IPS-NIHi7 (cell line): ENCODE results near the gene BEAN1.
A peak's percentile ranks its signal among the peaks of the same experiment; 100 is the strongest.

Experiments used
- DNase-seq: peaks from one replicate; pipeline ENCODE4 v3.0.0; 2012; ENCODE audit warnings: mixed read lengths; ENCODE audit errors: extremely low spot score

BEAN1 gene

DNA sequence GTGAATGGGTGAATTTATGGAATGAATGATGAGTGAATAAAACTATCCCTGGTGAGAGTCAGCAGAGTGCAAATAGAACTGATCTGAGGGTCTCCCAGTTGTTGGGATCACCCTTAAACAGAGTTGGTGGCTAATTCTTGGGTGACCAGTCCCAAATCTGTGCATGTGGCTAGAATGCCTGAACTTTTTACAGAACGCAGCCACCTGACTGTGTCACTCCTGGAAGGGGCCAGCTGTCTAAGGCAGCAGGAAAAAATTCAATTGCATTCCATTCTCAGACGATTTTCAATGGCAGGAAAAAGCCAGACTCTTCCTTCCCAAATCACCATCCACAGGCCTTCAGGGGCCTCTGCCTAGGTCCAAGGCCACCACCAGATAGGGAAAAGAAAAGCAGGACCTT, 43.5 kb downstream of the BEAN1 start:
- DNase-seq, result no peak

DNA sequence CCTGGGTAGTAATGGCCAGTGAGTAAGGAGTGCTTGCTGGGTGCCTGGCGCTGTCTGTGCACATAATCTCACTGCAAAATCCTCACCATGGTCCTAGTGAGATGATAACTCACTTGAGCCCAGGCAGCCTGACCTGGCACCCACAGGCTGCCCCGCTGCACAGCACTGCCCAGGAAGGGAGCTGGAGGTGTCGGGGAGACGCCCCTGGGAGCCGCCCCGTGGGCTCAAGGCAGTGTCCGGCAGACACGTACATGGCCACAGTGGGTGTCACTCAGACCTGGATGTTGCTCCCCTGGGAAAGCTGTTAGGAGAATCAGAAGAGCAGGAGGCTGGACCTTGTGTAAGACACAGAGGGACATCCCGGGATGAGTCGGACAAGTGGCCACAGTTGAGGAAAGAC, 44.2 kb downstream of the BEAN1 start:
- no peak for DNase-seq

GRCh38 chr16:66471716-66472393, 44.8 kb downstream of the BEAN1 start:
- no peak for DNase-seq

DNA sequence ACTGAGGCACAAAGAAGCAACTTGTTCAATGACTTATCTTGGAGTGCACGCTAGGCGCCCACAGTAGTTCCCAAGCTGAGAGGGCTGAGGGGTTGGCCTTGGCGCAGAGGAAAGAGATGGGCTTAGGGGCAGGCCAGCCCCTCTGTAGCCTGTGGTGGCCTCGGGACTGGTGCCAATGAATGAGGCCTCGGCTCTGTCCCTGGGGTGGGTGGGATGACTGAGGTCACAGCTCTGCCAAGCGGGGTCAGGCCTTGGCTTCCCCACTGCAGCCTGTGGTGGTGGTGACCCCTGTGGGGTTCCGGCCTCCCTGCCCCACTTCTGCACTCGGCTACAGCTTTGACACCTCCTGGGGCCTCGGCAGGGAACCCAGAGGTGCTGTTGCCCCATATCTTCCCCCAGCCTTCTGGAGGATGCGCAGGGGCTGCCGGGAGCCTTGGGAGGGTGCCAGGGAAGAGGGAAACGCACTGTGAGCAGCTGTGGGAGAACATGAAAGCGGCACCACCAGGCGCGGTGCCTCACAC, 46.0 kb downstream of the BEAN1 start:
- DNase-seq, result no peak

DNA sequence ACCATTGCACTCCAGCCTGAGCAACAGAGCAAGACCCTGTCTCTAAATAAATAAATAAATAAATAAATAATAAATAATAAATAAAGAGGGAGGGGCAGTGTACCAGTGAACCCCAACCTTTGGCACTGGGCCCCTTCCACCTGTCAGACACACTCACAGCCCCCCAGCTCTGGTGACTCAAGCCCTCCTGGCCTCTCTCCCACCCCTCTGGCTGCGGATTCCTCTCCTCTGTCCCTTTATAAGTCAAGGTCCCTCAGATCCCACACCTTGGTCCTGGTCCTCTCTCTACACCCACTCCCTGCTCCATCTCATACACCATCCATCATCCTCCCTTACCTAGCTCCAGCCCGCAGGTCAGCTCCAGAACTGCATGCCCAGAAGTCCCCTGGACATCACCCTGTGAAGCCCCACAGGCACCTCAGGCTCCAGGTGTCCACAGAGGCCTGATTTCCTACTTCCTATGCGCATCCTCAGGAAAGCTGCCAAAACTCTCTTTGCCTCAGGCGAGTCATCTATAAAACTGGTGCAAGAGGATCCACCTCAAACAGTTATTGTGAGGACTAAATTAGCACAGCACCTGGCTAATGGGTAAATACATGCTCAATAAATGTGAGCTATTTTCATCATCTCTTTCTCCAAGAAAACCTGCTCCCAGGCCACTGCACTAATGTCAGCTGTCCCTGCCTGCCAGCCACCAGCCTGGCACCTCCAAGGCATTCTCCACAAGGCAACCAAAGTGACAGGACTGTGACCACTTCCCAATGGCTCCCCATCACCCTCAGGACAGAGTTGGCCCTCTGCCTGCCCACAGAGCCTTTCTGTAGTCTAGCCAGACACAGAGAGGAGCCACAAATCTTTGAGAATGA, 46.8 kb downstream of the BEAN1 start:
- DNase-seq, result no peak

- DNase-seq, result no peak
Measured at GRCh38 chr16:66474750-66475199, 47.7 kb downstream of the BEAN1 start.

DNA sequence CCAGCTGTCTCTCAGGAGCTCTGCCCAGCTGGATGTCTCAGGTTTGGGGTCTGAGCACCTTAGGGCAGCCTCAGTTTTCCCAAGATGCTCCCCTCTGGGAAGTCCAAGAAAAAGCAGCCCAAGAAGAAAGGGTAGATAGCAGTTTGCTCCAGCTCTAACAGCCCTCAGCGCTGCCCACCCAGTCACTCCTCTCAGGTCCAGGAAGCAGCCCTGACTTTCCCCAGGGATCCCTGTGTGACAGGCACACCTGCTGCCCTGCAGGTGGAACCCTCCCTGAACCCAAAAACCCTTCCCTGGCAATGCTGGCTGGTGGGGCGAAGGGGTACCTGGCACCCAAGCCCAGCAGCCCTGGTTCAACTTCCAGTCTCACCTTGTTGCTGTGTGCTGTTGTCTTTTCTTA, 48.1 kb downstream of the BEAN1 start:
- no peak for DNase-seq

DNA sequence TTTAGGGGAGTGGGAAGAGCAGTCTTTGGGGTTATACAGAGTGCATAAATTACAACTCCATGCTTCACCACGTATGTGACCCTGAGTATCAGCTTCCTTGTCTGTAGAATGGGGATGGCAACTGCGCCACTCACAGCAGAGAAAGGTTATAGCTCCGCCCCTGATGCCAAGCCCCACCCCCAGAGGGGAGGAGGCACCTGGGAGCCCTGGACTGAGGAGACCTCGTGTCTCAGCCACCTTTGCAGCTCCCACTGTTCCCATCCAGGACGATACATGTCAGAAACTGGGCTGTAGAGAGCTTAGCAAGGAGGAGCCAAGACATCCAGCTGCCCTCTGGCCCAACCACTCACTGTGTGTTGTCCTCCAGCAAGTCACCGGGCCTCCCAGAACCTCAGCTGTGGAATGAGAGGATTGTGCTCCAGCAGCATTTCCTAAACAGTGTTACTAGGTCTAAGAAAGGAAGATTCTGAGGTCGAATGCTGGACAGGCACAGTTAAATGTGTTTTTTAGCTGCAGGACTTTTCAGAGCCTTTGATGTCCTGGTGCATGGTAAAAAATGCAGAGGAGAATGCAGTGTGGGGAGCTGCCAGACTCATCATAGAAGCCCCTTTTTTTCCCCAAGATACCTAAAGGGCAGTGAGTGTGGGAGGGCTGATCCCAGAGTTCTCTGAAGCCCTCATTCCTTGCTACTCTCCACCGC, 49.4 kb downstream of the BEAN1 start:
- peak; percentile 63 for DNase-seq

DNA sequence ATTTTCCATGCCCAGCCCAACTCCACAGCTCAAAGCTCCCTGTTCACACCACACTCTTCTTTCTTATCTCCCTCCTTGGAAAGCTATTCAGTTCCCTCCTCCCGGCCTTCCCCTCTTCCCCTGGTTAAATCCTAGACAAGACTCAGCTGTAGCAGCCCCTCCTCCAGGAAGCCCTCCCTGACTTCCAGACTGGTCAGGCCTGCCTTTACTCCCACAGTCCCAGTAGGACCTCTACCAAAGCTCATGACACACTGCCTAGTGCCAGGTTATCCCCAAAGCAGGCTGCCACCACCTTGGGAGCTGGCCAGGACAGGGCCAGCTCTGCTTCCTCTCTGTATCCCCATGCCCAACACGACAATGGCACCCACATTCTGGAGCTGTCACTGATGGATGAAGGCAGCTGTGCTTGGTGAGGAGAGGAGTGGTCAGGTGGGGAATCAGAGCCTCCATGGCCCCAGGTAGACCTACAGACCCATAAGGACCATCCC, 50.0 kb downstream of the BEAN1 start:
- no peak for DNase-seq

DNA sequence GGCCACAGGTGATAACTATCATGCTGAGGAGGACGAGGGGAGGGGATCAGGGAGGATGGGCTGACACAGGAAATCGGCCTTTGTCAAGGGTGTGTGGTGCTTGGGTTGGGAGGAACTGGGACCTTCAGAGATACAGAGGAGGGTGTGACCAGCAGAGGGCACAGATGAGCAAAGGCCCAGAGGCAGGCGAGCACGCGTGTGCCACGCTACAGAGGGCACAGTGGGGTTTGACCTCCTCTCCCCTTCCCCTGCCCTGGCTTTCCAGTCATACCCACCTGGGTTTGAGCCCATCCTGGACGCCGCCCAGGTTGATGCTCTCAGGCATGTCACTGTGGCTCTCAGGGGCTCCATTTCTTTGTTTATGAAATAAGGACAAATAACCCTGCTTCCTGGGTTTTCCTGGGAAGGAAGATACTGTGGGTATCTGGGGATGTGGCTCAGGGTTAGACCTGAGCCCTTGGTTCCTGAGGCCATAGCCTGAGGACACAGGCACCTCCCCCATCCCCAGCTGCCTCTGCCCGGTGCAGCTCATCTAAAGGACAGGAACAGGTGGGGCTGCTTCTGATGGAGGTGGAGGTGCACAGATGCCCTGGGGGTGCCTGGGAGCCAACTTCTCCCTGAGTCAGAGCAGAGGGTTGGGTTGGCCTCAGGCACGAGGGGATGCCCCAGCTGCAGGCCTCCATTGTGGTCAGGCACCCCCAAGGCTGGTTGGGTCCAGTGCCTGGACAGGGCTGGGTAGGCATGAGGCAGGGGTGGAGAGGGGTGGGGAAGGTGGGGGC, 51.8 kb downstream of the BEAN1 start:
- peak; percentile 86 for DNase-seq

- no peak for DNase-seq
Measured at GRCh38 chr16:66479661-66480264, 52.7 kb downstream of the BEAN1 start.

DNA sequence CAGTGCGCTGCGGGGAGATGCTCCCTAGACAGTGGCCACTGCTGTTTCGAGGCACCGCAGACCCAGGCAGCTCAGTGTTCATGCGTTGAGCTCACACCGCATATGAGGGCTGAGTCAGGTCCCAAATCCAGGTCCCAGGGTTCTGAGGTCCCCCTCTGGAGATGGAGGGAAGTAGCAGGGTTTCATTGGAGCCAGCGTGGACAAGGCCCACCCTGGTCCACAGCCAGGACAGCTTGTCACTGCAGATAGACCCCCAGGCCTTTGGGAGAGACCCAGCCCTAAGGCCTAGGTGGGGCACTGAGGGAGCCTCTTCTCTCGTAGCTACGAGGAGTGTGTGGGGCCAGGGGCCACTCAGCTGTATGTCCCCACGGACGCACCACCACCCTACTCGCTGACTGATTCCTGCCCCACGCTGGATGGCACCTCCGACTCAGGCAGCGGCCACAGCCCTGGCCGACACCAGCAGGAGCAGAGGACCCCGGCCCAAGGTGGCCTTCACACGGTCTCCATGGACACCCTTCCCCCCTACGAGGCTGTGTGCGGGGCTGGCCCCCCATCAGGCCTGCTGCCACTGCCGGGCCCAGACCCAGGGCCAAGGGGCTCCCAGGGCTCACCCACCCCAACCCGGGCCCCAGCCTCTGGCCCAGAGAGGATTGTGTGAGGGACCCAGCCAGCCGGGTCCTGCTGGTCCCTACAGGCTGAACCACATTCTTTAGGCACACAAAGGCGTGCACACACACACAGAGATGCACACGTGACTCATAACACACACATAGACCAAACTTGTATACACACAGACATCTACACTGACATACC, 53.4 kb downstream of the BEAN1 start:
- no peak for DNase-seq

- DNase-seq, result no peak
Measured at GRCh38 chr16:66481081-66481942, 54.2 kb downstream of the BEAN1 start.

DNA sequence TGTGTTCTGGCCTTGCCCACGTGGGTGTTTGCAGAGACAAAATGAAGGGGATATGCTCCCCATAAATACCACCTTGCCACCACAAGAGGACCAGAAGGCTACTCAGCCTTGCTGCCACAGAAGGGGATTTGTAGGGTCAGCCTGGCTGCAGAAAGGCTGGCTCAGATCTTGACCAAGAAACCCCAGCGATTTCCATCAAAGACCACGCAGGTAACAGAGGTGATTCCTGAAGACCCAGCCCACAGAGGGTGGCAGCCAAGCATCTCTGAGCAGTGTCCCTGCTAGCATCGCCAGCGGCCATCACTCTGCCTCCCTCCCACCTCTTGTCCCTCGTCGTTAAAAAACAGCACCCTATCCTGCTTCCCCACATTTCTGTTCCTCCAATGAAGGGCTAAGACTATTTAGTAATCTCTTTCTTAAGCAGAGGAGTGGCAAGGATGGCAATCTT, 54.9 kb downstream of the BEAN1 start:
- DNase-seq, result no peak

DNA sequence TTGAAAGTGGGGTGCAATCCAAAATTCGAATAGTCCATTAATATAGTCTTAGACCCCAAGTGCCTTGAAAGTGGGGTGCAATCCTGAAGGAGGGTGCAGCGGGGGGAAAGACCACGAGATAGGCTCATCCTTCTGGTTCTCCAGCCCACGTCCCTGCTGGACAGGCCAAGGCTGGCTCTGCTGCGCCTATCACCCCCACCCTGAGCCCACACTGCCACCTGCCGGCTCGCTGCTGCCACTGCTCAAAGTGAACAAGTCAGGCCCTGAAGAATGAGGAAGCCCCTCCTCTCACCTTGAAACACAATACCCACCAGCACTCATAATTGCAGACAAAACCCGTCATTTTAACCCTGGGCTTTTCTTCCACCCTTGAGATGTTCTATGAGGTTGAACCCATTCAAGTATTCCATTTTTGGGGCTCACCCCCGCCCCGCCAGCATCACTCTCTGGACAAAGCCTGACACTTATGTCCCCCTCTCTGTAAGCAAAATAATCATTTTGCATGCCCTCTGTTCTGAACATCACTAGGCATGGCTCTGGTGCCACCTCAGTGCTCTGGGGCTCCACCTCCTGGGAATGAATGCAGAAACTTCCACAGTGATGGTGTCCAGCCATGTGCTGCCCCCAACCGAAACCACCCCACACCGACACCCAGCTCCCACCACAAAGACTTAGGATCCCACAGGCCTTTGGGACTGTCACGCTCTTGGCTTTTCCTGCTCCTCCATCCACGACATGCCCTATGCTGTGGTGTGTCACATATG, 56.8 kb downstream of the BEAN1 start:
- peak; percentile 93 for DNase-seq

GRCh38 chr16:66484453-66485213, 57.5 kb downstream of the BEAN1 start:
- DNase-seq, result no peak

DNA sequence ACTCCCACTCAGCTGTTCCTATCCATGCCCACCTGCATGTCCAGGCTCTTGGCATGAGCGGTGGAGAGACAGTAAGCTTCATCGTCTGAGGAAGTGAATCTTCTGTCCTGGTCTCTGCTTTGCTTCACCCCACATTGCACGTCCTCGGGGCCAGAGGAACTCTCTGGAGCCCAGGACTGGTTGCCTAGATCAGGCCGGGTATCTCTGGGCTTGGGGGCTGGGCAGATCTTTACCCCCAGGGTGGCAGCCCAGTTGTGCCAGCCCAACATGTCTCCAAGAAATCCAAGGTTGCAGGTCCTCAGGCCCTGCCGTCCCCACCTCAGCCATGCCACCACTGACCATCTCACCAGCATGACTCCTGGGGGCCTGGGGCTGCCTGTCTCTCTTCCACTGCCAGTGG, 58.3 kb downstream of the BEAN1 start:
- no peak for DNase-seq
